ES-I3 (cell line): Measurements from ENCODE around the gene CMTR1.

Experiments
- H3K36me3 ChIP-seq: 2 replicates; pipeline ENCODE4 v1.6.1; 2013; ENCODE audit warnings: mild to moderate bottlenecking, low read length, control low read depth, moderate library complexity; ENCODE audit not compliant: insufficient read depth
- H3K4me1 ChIP-seq: 2 replicates; pipeline ENCODE4 v1.6.1; 2013; ENCODE audit warnings: mild to moderate bottlenecking, control low read depth, low read length; ENCODE audit not compliant: insufficient read depth
- H3K9ac ChIP-seq: 2 replicates; pipeline ENCODE4 v1.6.1; 2013; ENCODE audit warnings: low read depth, mild to moderate bottlenecking, low read length, moderate library complexity
- H3K9me3 ChIP-seq: 2 replicates; pipeline ENCODE4 v1.6.1; 2013; ENCODE audit warnings: mild to moderate bottlenecking, low read length, moderate library complexity; ENCODE audit not compliant: control insufficient read depth, insufficient read depth

The CMTR1 gene

GRCh38 chr6:37452522-37452921 lies 19.5 kb downstream of the CMTR1 start:
- Histone ChIP-seq H3K4me1 (no peaks in the 10 kb centered on the region), H3K36me3 (peaks cover 29% of the 10 kb centered on the region), H3K9ac (no peak overlapping the region), H3K9me3 (no peaks in the 10 kb centered on the region)

GRCh38 chr6:37454420-37455140 lies 21.6 kb downstream of the CMTR1 start:
- Histone ChIP-seq H3K36me3 (peaks cover 28% of the 10 kb centered on the region), H3K9me3 (no peaks in the 10 kb centered on the region), H3K4me1 (no peaks in the 10 kb centered on the region), H3K9ac (no peak overlapping the region)

- Histone ChIP-seq H3K9ac (no peak overlapping the region), H3K4me1 (peaks cover 10% of the 10 kb centered on the region), H3K9me3 (no peaks in the 10 kb centered on the region), H3K36me3 (peaks cover 22% of the 10 kb centered on the region)
These were observed 23.1 kb downstream of the CMTR1 start for GRCh38 chr6:37456126-37456525.

GRCh38 chr6:37456816-37457560 lies 24.0 kb downstream of the CMTR1 start:
- Histone ChIP-seq H3K4me1 (peaks cover 10% of the 10 kb centered on the region), H3K9me3 (no peaks in the 10 kb centered on the region), H3K36me3 (peaks cover 24% of the 10 kb centered on the region; the same call in 1 of the 2 replicates), H3K9ac (no peak overlapping the region)

GRCh38 chr6:37459981-37460800 lies 27.2 kb downstream of the CMTR1 start:
- H3K4me1 ChIP-seq = peaks cover 10% of the 10 kb centered on the region
- no peak overlapping the region for H3K9ac ChIP-seq
- H3K9me3 ChIP-seq = no peaks in the 10 kb centered on the region
- H3K36me3 ChIP-seq = peaks cover 22% of the 10 kb centered on the region; the same call in 1 of the 2 replicates

- Histone ChIP-seq H3K4me1 (peaks cover 10% of the 10 kb centered on the region), H3K36me3 (peaks cover 22% of the 10 kb centered on the region; the same call in 1 of the 2 replicates), H3K9me3 (no peaks in the 10 kb centered on the region), H3K9ac (no peak overlapping the region)
These were observed 27.8 kb downstream of the CMTR1 start for GRCh38 chr6:37460805-37461204.

- H3K9me3 ChIP-seq = no peaks in the 10 kb centered on the region
- peaks cover 22% of the 10 kb centered on the region; the same call in 1 of the 2 replicates for H3K36me3 ChIP-seq
- peaks cover 10% of the 10 kb centered on the region for H3K4me1 ChIP-seq
- no peak overlapping the region for H3K9ac ChIP-seq
These were observed 30.1 kb downstream of the CMTR1 start for GRCh38 chr6:37463110-37463509.

- H3K4me1 ChIP-seq = no peaks in the 10 kb centered on the region
- H3K9ac ChIP-seq = no peak overlapping the region
- H3K9me3 ChIP-seq = no peaks in the 10 kb centered on the region
- peaks cover 20% of the 10 kb centered on the region; the same call in 1 of the 2 replicates for H3K36me3 ChIP-seq
These were observed 34.7 kb downstream of the CMTR1 start for GRCh38 chr6:37467718-37468117.

GRCh38 chr6:37473364-37474095 lies 40.5 kb downstream of the CMTR1 start:
- H3K9ac ChIP-seq = no peak overlapping the region
- H3K36me3 ChIP-seq = peaks cover 10% of the 10 kb centered on the region; the same call in 1 of the 2 replicates
- H3K9me3 ChIP-seq = no peaks in the 10 kb centered on the region
- H3K4me1 ChIP-seq = no peaks in the 10 kb centered on the region

GRCh38 chr6:37474316-37474715 lies 41.3 kb downstream of the CMTR1 start:
- Histone ChIP-seq H3K9me3 (no peaks in the 10 kb centered on the region), H3K36me3 (peaks cover 11% of the 10 kb centered on the region), H3K9ac (no peak overlapping the region), H3K4me1 (no peaks in the 10 kb centered on the region)

- Histone ChIP-seq H3K4me1 (peaks cover 14% of the 10 kb centered on the region), H3K36me3 (peaks cover 8% of the 10 kb centered on the region), H3K9me3 (no peaks in the 10 kb centered on the region), H3K9ac (no peak overlapping the region)
These were observed 44.2 kb downstream of the CMTR1 start for GRCh38 chr6:37477191-37477590.

GRCh38 chr6:37477656-37478435 lies 44.8 kb downstream of the CMTR1 start:
- Histone ChIP-seq H3K9ac (no peak overlapping the region), H3K36me3 (peaks cover 6% of the 10 kb centered on the region; the same call in 1 of the 2 replicates), H3K4me1 (peaks cover 14% of the 10 kb centered on the region), H3K9me3 (no peaks in the 10 kb centered on the region)

- Histone ChIP-seq H3K36me3 (peaks cover 6% of the 10 kb centered on the region; the same call in 1 of the 2 replicates), H3K4me1 (peaks cover 14% of the 10 kb centered on the region), H3K9me3 (no peaks in the 10 kb centered on the region), H3K9ac (no peak overlapping the region)
These were observed 45.8 kb downstream of the CMTR1 start for GRCh38 chr6:37478827-37479226.
